Fibroblast of lung (primary cell): ENCODE results near the gene TEDC1.

ENCODE experiments used
- CTCF ChIP-seq, 2 donors: IDR thresholded peaks in 1 of 2; conservative IDR thresholded peaks in 1 of 2; 1 replicate in 1 of 2; 2 replicates in 1 of 2; pipeline ENCODE4 v1.5.1; 2011 to 2012; ENCODE audit warnings: low read length in 2 of 2, control low read depth in 1 of 2, inconsistent platforms in 1 of 2, low read depth in 1 of 2, mild to moderate bottlenecking in 1 of 2
- EZH2 ChIP-seq: IDR thresholded peaks from 2 replicates; pipeline ENCODE4 v1.5.1; 2012; ENCODE audit warnings: low read length, control low read depth, mild to moderate bottlenecking; ENCODE audit errors: missing control alignments

GRCh38 chr14:105449276-105450122, 41.5 kb upstream of the TEDC1 start:
- no peak for TF ChIP-seq CTCF (conservative IDR thresholded peaks at IDR 0.05 in 1 of 2, IDR thresholded peaks at IDR 0.05 in 1 of 2; ENCODE audit: low read depth in 1 of 2, low read length in 2 of 2)
- no peak for TF ChIP-seq EZH2
